WTC11 (cell line): Measurements from ENCODE around the gene HDAC7.

Experiments
- CREB1 ChIP-seq: sonication (generic); formaldehyde crosslinking; IDR thresholded peaks from 2 replicates; pipeline ENCODE4 v1.8.0; 2023; ENCODE audit warnings: mild to moderate bottlenecking, missing genetic modification reagents
- CTCF ChIP-seq: fragments of 200-600 bp; IDR thresholded peaks from 2 replicates; pipeline ENCODE4 v1.8.0; 2022; ENCODE audit warnings: antibody characterized with exemption
- GRHL2 ChIP-seq: fragments of 250-450 bp; sonication (Bioruptor Pico); IDR thresholded peaks from 2 replicates; pipeline ENCODE4 v1.8.0; 2022; ENCODE audit warnings: mild to moderate bottlenecking, moderate library complexity; ENCODE audit not compliant: insufficient replicate concordance, severe bottlenecking
- NR3C1 ChIP-seq: sonication (generic); formaldehyde crosslinking; conservative IDR thresholded peaks from 2 replicates; pipeline ENCODE4 v1.8.1; 2023; ENCODE audit warnings: low read depth, mild to moderate bottlenecking, missing genetic modification reagents
- ZNF263 ChIP-seq: sonication (generic); formaldehyde crosslinking; IDR thresholded peaks from 2 replicates; pipeline ENCODE4 v1.8.1; 2022; ENCODE audit warnings: low read depth, mild to moderate bottlenecking, moderate library complexity, missing genetic modification reagents
- TF ChIP-seq, protein P1 (sequence below): sonication (generic); formaldehyde crosslinking; IDR thresholded peaks from 2 replicates; pipeline ENCODE4 v1.8.1; 2023; ENCODE audit warnings: mild to moderate bottlenecking, missing genetic modification reagents, moderate library complexity

DNA sequence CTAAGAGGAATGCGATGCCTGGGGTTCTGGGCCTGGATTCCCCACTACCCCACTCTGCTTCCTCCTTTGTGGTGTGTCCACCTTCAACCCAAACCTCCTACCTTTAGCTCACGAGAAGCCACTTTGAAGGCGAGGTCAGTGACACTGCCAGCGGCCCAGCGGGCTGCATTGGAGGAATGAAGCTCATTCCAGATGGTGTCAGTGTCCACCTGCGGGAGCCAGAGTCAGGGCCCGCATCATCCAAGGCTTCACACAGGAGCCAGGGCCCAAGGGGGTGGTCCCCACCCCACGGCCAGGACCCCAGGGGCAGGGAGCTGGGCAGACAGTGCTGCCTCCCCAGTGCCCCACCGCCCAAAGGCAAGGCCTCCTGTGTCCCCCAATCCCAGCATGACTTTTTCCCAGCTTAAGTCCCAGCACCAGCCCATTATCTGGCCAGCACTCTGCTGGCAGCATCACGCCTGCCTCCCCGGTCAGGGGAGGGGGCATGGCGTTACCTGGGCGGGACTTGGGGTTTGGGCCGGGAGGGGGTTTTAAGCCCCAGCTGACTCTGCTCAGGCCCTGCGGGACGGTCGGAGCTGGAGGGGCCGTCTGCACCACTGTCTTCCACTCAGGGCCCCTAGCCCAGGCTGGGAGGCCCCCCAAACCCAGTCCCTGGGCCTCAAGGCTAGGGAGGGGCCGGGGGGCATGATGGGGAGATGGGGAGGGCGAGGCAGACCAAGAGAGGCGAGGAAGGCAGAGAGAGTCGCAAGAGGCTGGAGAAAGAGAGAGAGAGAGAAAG lies 29.8 kb downstream of the HDAC7 start:
- TF ChIP-seq, protein P1, sequence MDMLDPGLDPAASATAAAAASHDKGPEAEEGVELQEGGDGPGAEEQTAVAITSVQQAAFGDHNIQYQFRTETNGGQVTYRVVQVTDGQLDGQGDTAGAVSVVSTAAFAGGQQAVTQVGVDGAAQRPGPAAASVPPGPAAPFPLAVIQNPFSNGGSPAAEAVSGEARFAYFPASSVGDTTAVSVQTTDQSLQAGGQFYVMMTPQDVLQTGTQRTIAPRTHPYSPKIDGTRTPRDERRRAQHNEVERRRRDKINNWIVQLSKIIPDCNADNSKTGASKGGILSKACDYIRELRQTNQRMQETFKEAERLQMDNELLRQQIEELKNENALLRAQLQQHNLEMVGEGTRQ (CRISPR knock-in tag) = no peak
- TF ChIP-seq CREB1 (CRISPR knock-in tag) (no peak), GRHL2 (no peak), ZNF263 (CRISPR knock-in tag) (no peak), NR3C1 (CRISPR knock-in tag) (no peak), CTCF (no peak)
